ENCODE data around the gene DIO3.

Gene DIO3

DNA sequence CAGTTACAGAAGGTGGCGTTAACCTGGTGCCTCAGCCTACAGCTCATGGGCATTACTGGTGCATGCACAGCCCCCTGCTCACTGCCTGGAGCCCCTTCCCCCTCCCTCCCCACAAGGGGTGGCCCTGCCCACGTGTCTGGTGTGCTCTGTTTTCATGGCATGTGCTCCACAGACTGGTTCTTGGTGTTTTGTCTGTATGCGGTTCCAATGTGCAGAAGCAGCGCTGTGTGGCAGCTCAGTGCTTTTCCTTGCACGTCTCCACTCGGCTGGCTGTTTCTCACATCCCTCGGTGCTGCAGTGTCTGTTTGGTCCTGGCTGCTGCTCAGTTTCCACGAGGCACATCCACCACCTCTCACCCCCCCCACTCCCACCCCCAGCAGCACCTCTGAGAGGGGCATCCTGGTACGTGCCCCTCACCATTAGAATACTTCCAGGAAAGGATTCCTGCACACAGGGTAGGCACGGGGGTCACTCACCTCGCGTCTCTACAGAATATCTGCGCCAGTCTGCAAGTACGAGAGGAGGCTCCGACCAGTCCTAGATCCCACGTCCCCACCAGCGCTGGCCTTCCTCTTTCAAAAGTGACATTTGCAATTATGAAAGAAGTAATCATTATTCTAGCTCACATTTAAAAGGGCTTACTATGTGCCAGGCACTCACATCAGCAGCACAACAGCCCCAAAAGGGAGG lies 27.1 kb downstream of the DIO3 start:
- Histone ChIP-seq H3K36me3 (ENCODE audit: control insufficient read depth in 4 of 4, insufficient read depth in 4 of 4, low read length in 3 of 4) (no peaks in the 10 kb centered on the region), H3K4me1 (ENCODE audit: control extremely low read depth in 1 of 4, control insufficient read depth in 4 of 4, insufficient read depth in 4 of 4, low read length in 3 of 4) (peaks cover 0 to 2% (median under 1%) of the 10 kb centered on the region in 4 experiments), H3K9me3 (ENCODE audit: control extremely low read depth in 1 of 5, control insufficient read depth in 4 of 5, insufficient read depth in 2 of 5, low read depth in 1 of 5, low read length in 4 of 5) (no peaks in the 10 kb centered on the region), H3K27ac (ENCODE audit: insufficient read depth in 1 of 2, low read depth in 1 of 2, low read length in 2 of 2, poor library complexity in 1 of 2, severe bottlenecking in 2 of 2) (no peak overlapping the region), H3K27me3 (replicated peaks in 2 of 5; ENCODE audit: control insufficient read depth in 4 of 5, insufficient read depth in 5 of 5, low read length in 4 of 5) (no peaks in the 10 kb centered on the region), H3K4me3 (ENCODE audit: control insufficient read depth in 1 of 7, extremely low read depth in 1 of 7, insufficient read depth in 4 of 7, low read depth in 2 of 7, low read length in 6 of 7) (no peak overlapping the region)
- WGBS (ENCODE audit: insufficient coverage): 87% methylated on average over 12 of the region's 17 CpGs
- ChIA-PET CTCF (interaction anchor here (0.8 kb wide), 1 partner anchor 17 kb away, joined by 3 read pairs; no protein-coding TSS in a partner anchor), POLR2A (no interaction called here)
- DNase-seq: no peak

- ChIA-PET CTCF (no interaction called here), POLR2A (interaction anchor here (0.6 kb wide), 1 partner anchor 1013 kb away, joined by 4 read pairs; no protein-coding TSS in a partner anchor)
- H3K9me3 ChIP-seq (ENCODE audit: control extremely low read depth in 1 of 5, control insufficient read depth in 4 of 5, insufficient read depth in 2 of 5, low read depth in 1 of 5, low read length in 4 of 5): no peaks in the 10 kb centered on the region
- WGBS (ENCODE audit: insufficient coverage): 96% methylated on average over 5 of the region's 6 CpGs
- peaks cover 0 to 2% (median 0%) of the 10 kb centered on the region in 4 experiments for H3K4me1 ChIP-seq (ENCODE audit: control extremely low read depth in 1 of 4, control insufficient read depth in 4 of 4, insufficient read depth in 4 of 4, low read length in 3 of 4)
- H3K27me3 ChIP-seq (replicated peaks in 2 of 5; ENCODE audit: control insufficient read depth in 4 of 5, insufficient read depth in 5 of 5, low read length in 4 of 5): no peaks in the 10 kb centered on the region
- no peaks in the 10 kb centered on the region for H3K36me3 ChIP-seq (ENCODE audit: control insufficient read depth in 4 of 4, insufficient read depth in 4 of 4, low read length in 3 of 4)
- H3K4me3 ChIP-seq (ENCODE audit: control insufficient read depth in 1 of 7, extremely low read depth in 1 of 7, insufficient read depth in 4 of 7, low read depth in 2 of 7, low read length in 6 of 7): no peak overlapping the region
- H3K27ac ChIP-seq (ENCODE audit: insufficient read depth in 1 of 2, low read depth in 1 of 2, low read length in 2 of 2, poor library complexity in 1 of 2, severe bottlenecking in 2 of 2): no peak overlapping the region
- no peak for DNase-seq
These were observed 27.7 kb downstream of the DIO3 start for GRCh38 chr14:101588990-101589389.

DNA sequence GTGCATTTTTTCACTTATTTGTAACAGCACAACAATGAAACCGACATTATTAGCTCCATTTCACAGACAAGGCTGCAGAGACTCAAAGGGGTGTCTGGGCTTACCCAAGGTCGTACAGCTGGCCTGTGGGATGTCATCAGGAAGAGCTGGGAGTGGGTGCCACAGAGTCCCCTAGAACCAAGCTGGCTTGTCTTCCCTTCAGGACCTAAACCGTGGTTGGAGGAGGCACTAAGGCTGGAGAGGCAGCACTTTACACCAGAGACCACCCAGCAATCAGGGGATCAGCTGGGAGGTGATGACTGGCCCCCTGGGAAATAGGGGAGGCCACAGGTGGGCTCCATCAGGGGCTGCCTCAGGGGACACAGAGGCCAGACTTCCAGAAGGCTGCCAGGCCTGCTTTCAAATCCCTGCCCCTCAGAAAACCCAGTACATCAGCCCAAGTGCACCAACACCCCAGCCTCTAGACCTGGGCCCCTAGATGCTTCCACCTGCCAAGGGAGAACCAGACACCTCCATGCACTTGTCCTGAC lies 28.3 kb downstream of the DIO3 start:
- H3K9me3 ChIP-seq (ENCODE audit: control extremely low read depth in 1 of 5, control insufficient read depth in 4 of 5, insufficient read depth in 2 of 5, low read depth in 1 of 5, low read length in 4 of 5): peaks cover 0 to 2% (median 0%) of the 10 kb centered on the region in 5 experiments
- H3K36me3 ChIP-seq (ENCODE audit: control insufficient read depth in 4 of 4, insufficient read depth in 4 of 4, low read length in 3 of 4): no peaks in the 10 kb centered on the region
- H3K4me1 ChIP-seq (ENCODE audit: control extremely low read depth in 1 of 4, control insufficient read depth in 4 of 4, insufficient read depth in 4 of 4, low read length in 3 of 4): peaks cover 0 to under 1% (median 0%) of the 10 kb centered on the region in 4 experiments
- H3K27ac ChIP-seq (ENCODE audit: insufficient read depth in 1 of 2, low read depth in 1 of 2, low read length in 2 of 2, poor library complexity in 1 of 2, severe bottlenecking in 2 of 2): no peak overlapping the region
- CTCF ChIA-PET: no interaction called here
- 100% methylated on average over 3 of the region's 3 CpGs for WGBS (ENCODE audit: insufficient coverage)
- no peak for DNase-seq
- H3K4me3 ChIP-seq (ENCODE audit: control insufficient read depth in 1 of 7, extremely low read depth in 1 of 7, insufficient read depth in 4 of 7, low read depth in 2 of 7, low read length in 6 of 7): no peak overlapping the region
- no peaks in the 10 kb centered on the region for H3K27me3 ChIP-seq (replicated peaks in 2 of 5; ENCODE audit: control insufficient read depth in 4 of 5, insufficient read depth in 5 of 5, low read length in 4 of 5)
- POLR2A ChIA-PET: interaction anchor here (0.6 kb wide), 2 partner anchors 13 to 1014 kb away, joined by 3 to 4 read pairs; no protein-coding TSS in a partner anchor

DNA sequence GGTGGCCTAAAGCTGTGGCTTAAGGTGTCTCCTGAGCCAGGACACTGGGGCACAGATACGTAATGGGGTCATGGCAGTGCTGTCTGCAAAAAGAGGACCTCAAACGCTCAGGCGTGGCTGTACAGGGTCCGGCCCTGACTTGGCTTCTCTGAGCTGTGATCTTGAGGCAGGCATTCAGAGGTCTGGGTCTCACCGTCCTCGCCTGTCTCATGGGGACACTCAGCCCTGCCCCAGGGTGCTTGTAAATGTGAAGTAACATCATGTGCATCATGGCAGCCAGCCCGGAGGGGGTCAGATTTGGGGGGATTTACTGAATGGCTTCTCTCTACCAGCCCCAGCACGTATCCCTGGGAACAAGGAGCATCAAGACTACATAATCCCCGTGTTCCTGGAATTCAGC lies 28.8 kb downstream of the DIO3 start:
- ChIA-PET POLR2A (interaction anchor here (0.6 kb wide), 1 partner anchor 12 kb away, joined by 3 read pairs; no protein-coding TSS in a partner anchor), CTCF (no interaction called here)
- no peaks in the 10 kb centered on the region for H3K4me1 ChIP-seq (ENCODE audit: control extremely low read depth in 1 of 4, control insufficient read depth in 4 of 4, insufficient read depth in 4 of 4, low read length in 3 of 4)
- no peak overlapping the region for H3K27ac ChIP-seq (ENCODE audit: insufficient read depth in 1 of 2, low read depth in 1 of 2, low read length in 2 of 2, poor library complexity in 1 of 2, severe bottlenecking in 2 of 2)
- H3K9me3 ChIP-seq (ENCODE audit: control extremely low read depth in 1 of 5, control insufficient read depth in 4 of 5, insufficient read depth in 2 of 5, low read depth in 1 of 5, low read length in 4 of 5): peaks cover 0 to 3% (median under 1%) of the 10 kb centered on the region in 5 experiments
- DNase-seq: no peak
- H3K4me3 ChIP-seq (ENCODE audit: control insufficient read depth in 1 of 7, extremely low read depth in 1 of 7, insufficient read depth in 4 of 7, low read depth in 2 of 7, low read length in 6 of 7): no peak overlapping the region
- 91% methylated on average over 7 of the region's 9 CpGs for whole genome bisulfite sequencing (ENCODE audit: insufficient coverage)
- H3K36me3 ChIP-seq (ENCODE audit: control insufficient read depth in 4 of 4, insufficient read depth in 4 of 4, low read length in 3 of 4): no peaks in the 10 kb centered on the region
- H3K27me3 ChIP-seq (replicated peaks in 2 of 5; ENCODE audit: control insufficient read depth in 4 of 5, insufficient read depth in 5 of 5, low read length in 4 of 5): no peaks in the 10 kb centered on the region

- Histone ChIP-seq H3K4me1 (ENCODE audit: control extremely low read depth in 1 of 4, control insufficient read depth in 4 of 4, insufficient read depth in 4 of 4, low read length in 3 of 4) (no peaks in the 10 kb centered on the region), H3K27ac (ENCODE audit: insufficient read depth in 1 of 2, low read depth in 1 of 2, low read length in 2 of 2, poor library complexity in 1 of 2, severe bottlenecking in 2 of 2) (no peak overlapping the region), H3K36me3 (ENCODE audit: control insufficient read depth in 4 of 4, insufficient read depth in 4 of 4, low read length in 3 of 4) (no peaks in the 10 kb centered on the region), H3K4me3 (ENCODE audit: control insufficient read depth in 1 of 7, extremely low read depth in 1 of 7, insufficient read depth in 4 of 7, low read depth in 2 of 7, low read length in 6 of 7) (no peak overlapping the region), H3K27me3 (replicated peaks in 2 of 5; ENCODE audit: control insufficient read depth in 4 of 5, insufficient read depth in 5 of 5, low read length in 4 of 5) (no peaks in the 10 kb centered on the region), H3K9me3 (ENCODE audit: control extremely low read depth in 1 of 5, control insufficient read depth in 4 of 5, insufficient read depth in 2 of 5, low read depth in 1 of 5, low read length in 4 of 5) (peaks cover 0 to 5% (median 2%) of the 10 kb centered on the region in 5 experiments)
- POLR2A ChIA-PET: no interaction called here
- DNase-seq: no peak
- 96% methylated on average over 14 of the region's 14 CpGs for WGBS (ENCODE audit: insufficient coverage)
- CTCF ChIA-PET: no interaction called here
These were observed 29.3 kb downstream of the DIO3 start for GRCh38 chr14:101590616-101591015.

DNA sequence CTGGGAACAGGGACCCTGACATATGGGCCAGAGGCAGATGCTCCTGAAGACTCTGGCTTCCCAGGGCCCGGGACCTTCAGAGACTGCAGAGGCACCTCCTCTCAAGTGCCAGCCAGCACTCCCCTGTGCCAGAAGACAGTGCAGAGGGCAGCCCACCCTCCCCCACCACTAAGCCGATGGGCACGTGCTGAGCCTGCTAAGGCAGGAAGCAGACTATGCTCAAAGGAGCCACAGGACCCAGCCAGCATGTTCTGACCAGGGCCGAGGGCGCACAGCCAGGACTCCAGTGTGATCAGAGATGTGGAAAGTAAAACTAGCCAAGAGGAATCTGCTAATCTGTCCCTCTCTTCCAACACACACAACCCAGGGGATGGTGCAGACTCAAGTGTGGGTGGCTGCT lies 29.8 kb downstream of the DIO3 start:
- Histone ChIP-seq H3K27ac (ENCODE audit: insufficient read depth in 1 of 2, low read depth in 1 of 2, low read length in 2 of 2, poor library complexity in 1 of 2, severe bottlenecking in 2 of 2) (no peak overlapping the region), H3K9me3 (ENCODE audit: control extremely low read depth in 1 of 5, control insufficient read depth in 4 of 5, insufficient read depth in 2 of 5, low read depth in 1 of 5, low read length in 4 of 5) (peaks cover 0 to 5% (median 2%) of the 10 kb centered on the region in 5 experiments), H3K4me3 (ENCODE audit: control insufficient read depth in 1 of 7, extremely low read depth in 1 of 7, insufficient read depth in 4 of 7, low read depth in 2 of 7, low read length in 6 of 7) (no peak overlapping the region), H3K27me3 (replicated peaks in 2 of 5; ENCODE audit: control insufficient read depth in 4 of 5, insufficient read depth in 5 of 5, low read length in 4 of 5) (no peaks in the 10 kb centered on the region), H3K4me1 (ENCODE audit: control extremely low read depth in 1 of 4, control insufficient read depth in 4 of 4, insufficient read depth in 4 of 4, low read length in 3 of 4) (peaks cover 0 to 4% (median 1%) of the 10 kb centered on the region in 4 experiments), H3K36me3 (ENCODE audit: control insufficient read depth in 4 of 4, insufficient read depth in 4 of 4, low read length in 3 of 4) (no peaks in the 10 kb centered on the region)
- ChIA-PET POLR2A (no interaction called here), CTCF (no interaction called here)
- WGBS (ENCODE audit: insufficient coverage): 79% methylated on average over 3 of the region's 5 CpGs
- DNase-seq: no peak

DNA sequence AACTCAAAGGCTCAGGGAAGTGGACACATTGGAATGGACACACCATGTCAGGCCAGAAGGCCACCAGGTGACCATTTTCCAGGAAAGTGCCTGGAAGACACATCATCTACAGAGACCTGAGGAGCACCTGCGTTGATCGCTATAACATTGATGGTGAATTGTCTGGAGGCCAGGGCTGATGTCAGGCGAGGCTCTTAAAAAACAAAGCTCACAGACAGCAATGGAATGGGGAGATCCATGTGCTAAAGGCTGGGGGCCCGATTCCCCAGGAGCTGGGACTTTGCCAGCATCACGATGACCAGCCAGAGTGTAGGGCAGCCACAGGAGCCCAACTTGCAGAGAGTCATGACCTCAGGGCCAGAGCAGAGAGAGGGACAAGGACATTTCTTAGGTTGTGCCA lies 30.3 kb downstream of the DIO3 start:
- Histone ChIP-seq H3K27me3 (replicated peaks in 2 of 5; ENCODE audit: control insufficient read depth in 4 of 5, insufficient read depth in 5 of 5, low read length in 4 of 5) (no peaks in the 10 kb centered on the region), H3K4me3 (ENCODE audit: control insufficient read depth in 1 of 7, extremely low read depth in 1 of 7, insufficient read depth in 4 of 7, low read depth in 2 of 7, low read length in 6 of 7) (no peak overlapping the region), H3K9me3 (ENCODE audit: control extremely low read depth in 1 of 5, control insufficient read depth in 4 of 5, insufficient read depth in 2 of 5, low read depth in 1 of 5, low read length in 4 of 5) (peaks cover 0 to 5% (median 2%) of the 10 kb centered on the region in 5 experiments), H3K27ac (ENCODE audit: insufficient read depth in 1 of 2, low read depth in 1 of 2, low read length in 2 of 2, poor library complexity in 1 of 2, severe bottlenecking in 2 of 2) (no peak overlapping the region), H3K4me1 (ENCODE audit: control extremely low read depth in 1 of 4, control insufficient read depth in 4 of 4, insufficient read depth in 4 of 4, low read length in 3 of 4) (peaks cover 0 to 8% (median 6%) of the 10 kb centered on the region in 4 experiments), H3K36me3 (ENCODE audit: control insufficient read depth in 4 of 4, insufficient read depth in 4 of 4, low read length in 3 of 4) (no peaks in the 10 kb centered on the region)
- no peak for DNase-seq
- ChIA-PET CTCF (no interaction called here), POLR2A (no interaction called here)
- WGBS (ENCODE audit: insufficient coverage): 97% methylated on average over 5 of the region's 5 CpGs

All from common myeloid progenitor, CD34-positive (primary cell).